HG03097 (cell line): ENCODE measurements around the gene GADD45G.

Source experiments
- ATAC-seq: cut with Tn5 transposase; IDR thresholded peaks from one replicate; pipeline ENCODE4 v1.9.1; 2021; ENCODE audit not compliant: unreplicated experiment, low FRiP score

Gene GADD45G

GRCh38 chr9:89647366-89648128 lies 42.7 kb downstream of the GADD45G start:
- ATAC-seq: no peak

GRCh38 chr9:89648247-89649000 lies 43.6 kb downstream of the GADD45G start:
- ATAC-seq: no peak

GRCh38 chr9:89649039-89649691 lies 44.4 kb downstream of the GADD45G start:
- ATAC-seq: no peak

- ATAC-seq: no peak
These were observed 49.3 kb downstream of the GADD45G start for GRCh38 chr9:89654025-89654662.

GRCh38 chr9:89655056-89655989 lies 50.5 kb downstream of the GADD45G start:
- no peak for ATAC-seq
